ENCODE data around the gene ULK1. TPM values are rescaled to one million over a fixed set of nuclear protein-coding genes. Genes with fewer than 3 reads are reported as not detected.

ULK1 gene
- total and polyA plus RNA-seq, 3 donors from 2014 or later = 29.2 to 53.5 (median 49.9) TPM

DNA sequence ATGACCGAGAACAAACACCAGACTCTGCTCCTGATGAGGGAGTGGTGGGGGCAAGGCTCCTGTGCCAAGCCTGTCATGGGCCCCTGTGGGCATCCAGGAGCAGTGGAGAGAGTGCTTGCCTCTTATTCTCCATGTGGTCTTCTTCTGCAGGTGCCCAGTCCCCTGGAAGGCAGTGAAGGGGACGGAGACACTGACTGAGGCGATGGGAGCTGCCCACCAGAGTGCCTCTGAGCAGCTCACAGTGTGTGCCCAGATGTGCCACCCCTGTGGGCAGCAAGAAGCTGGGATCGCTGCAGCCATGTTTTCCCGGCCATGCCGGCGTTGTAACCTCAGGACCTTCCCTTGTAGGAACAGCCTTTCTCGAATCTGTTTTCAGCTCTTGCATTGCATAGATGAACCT lies 49.0 kb downstream of the ULK1 start:
- TF ChIP-seq, protein P1, sequence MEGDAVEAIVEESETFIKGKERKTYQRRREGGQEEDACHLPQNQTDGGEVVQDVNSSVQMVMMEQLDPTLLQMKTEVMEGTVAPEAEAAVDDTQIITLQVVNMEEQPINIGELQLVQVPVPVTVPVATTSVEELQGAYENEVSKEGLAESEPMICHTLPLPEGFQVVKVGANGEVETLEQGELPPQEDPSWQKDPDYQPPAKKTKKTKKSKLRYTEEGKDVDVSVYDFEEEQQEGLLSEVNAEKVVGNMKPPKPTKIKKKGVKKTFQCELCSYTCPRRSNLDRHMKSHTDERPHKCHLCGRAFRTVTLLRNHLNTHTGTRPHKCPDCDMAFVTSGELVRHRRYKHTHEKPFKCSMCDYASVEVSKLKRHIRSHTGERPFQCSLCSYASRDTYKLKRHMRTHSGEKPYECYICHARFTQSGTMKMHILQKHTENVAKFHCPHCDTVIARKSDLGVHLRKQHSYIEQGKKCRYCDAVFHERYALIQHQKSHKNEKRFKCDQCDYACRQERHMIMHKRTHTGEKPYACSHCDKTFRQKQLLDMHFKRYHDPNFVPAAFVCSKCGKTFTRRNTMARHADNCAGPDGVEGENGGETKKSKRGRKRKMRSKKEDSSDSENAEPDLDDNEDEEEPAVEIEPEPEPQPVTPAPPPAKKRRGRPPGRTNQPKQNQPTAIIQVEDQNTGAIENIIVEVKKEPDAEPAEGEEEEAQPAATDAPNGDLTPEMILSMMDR (IDR thresholded peaks at IDR 0.05) = no peak
- no peak for TF ChIP-seq POLR2A (IDR thresholded peaks at IDR 0.05)
- no peak overlapping the region for H3K4me3 ChIP-seq
- H3K4me1 ChIP-seq = no peaks in the 10 kb centered on the region
- no peaks in the 10 kb centered on the region for H3K27me3 ChIP-seq
- 92 to 97% methylated on average over 8 of the region's 8 CpGs for WGBS, 2 donors
- no peak overlapping the region for H3K27ac ChIP-seq
- DNase-seq = no peak
- no peaks in the 10 kb centered on the region for H3K36me3 ChIP-seq (ENCODE audit: low read depth, missing control alignments)
- no peaks in the 10 kb centered on the region for H3K9me3 ChIP-seq
- intact Hi-C loops (cut with DNase I; ENCODE audit: low total_unique reads) = no loop called here

DNA sequence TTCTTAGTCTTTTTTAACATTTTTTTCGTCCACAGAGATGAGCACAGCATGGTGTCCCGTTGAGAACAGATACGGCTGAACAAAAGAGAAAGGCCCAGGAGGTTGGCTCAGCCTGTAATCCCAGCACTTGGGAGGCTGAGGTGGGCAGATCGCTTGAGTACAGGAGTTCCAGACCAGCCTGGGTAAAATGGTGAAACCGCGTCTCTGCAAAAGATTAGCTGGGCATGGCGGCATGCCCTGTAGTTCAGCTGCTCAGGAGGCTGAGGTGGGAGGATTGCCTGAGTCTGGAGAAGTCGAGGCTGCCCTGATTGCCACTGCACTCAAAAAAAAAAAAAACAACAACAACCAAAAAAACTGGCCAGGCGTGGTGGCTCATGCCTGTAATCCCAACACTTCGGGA lies 49.5 kb downstream of the ULK1 start:
- H3K27me3 ChIP-seq = no peaks in the 10 kb centered on the region
- no peak overlapping the region for H3K27ac ChIP-seq
- H3K4me1 ChIP-seq = no peaks in the 10 kb centered on the region
- peak; percentile 10 for DNase-seq
- WGBS, 2 donors = 95 to 97% methylated on average over 10 of the region's 10 CpGs
- H3K4me3 ChIP-seq = no peak overlapping the region
- no peaks in the 10 kb centered on the region for H3K36me3 ChIP-seq (ENCODE audit: low read depth, missing control alignments)
- no peaks in the 10 kb centered on the region for H3K9me3 ChIP-seq
- no peak for TF ChIP-seq POLR2A (IDR thresholded peaks at IDR 0.05)
- TF ChIP-seq, protein P1 (IDR thresholded peaks at IDR 0.05) = no peak
- intact Hi-C loops (cut with DNase I; ENCODE audit: low total_unique reads) = no loop called here

- no peaks in the 10 kb centered on the region for H3K27me3 ChIP-seq
- no peak overlapping the region for H3K4me3 ChIP-seq
- no peaks in the 10 kb centered on the region for H3K9me3 ChIP-seq
- 89 to 94% methylated on average over 30 to 35 of the region's 35 CpGs for WGBS, 2 donors
- TF ChIP-seq POLR2A (IDR thresholded peaks at IDR 0.05) = no peak
- TF ChIP-seq, protein P1 (IDR thresholded peaks at IDR 0.05) = no peak
- H3K27ac ChIP-seq = no peak overlapping the region
- no peaks in the 10 kb centered on the region for H3K36me3 ChIP-seq (ENCODE audit: low read depth, missing control alignments)
- intact Hi-C loops (cut with DNase I; ENCODE audit: low total_unique reads) = no loop called here
- H3K4me1 ChIP-seq = no peaks in the 10 kb centered on the region
- peak; percentile 11 for DNase-seq
These were observed 50.3 kb downstream of the ULK1 start for GRCh38 chr12:131944601-131945251.

GRCh38 chr12:131946757-131947156 lies 52.3 kb downstream of the ULK1 start:
- H3K27ac ChIP-seq = no peak overlapping the region
- H3K9me3 ChIP-seq = no peaks in the 10 kb centered on the region
- no peak overlapping the region for H3K4me3 ChIP-seq
- intact Hi-C loops (cut with DNase I; ENCODE audit: low total_unique reads) = no loop called here
- H3K4me1 ChIP-seq = peaks cover 7% of the 10 kb centered on the region
- H3K27me3 ChIP-seq = no peaks in the 10 kb centered on the region
- TF ChIP-seq POLR2A (IDR thresholded peaks at IDR 0.05) = no peak
- TF ChIP-seq, protein P1 (IDR thresholded peaks at IDR 0.05) = no peak
- no peaks in the 10 kb centered on the region for H3K36me3 ChIP-seq (ENCODE audit: low read depth, missing control alignments)
- DNase-seq = peak; percentile 6
- WGBS, 2 donors = 81 to 82% methylated on average over 6 of the region's 6 CpGs

DNA sequence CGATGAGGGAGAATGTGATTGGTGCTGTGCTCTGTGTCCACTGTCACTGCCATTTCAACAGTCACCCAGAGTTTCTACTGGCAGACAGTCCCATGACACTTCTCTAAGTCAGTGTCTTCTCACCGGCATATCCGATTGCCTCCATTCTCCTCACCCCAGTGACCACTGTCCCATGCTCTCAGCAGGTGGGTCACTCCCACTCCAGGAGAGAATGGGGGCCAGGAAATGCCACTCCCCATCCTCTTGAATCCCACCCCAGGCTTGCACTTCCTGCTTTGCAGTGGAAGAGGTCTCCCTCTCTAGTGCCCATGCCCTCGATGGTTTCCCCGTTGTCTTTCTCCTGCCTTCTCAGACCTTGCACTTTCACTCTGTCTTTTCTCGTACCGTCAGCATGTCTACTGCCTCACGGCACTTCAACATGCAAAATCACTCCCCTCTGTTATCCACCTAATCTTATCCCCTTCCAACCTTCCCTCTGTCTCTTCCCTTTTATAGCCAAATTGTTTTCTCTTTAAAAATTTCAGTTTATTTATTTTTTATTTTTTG lies 53.1 kb downstream of the ULK1 start:
- Histone ChIP-seq H3K27ac (no peak overlapping the region), H3K9me3 (no peaks in the 10 kb centered on the region), H3K4me3 (no peak overlapping the region), H3K36me3 (ENCODE audit: low read depth, missing control alignments) (no peaks in the 10 kb centered on the region), H3K27me3 (no peaks in the 10 kb centered on the region), H3K4me1 (peaks cover 7% of the 10 kb centered on the region)
- peak; percentile 11 for DNase-seq
- intact Hi-C loops (cut with DNase I; ENCODE audit: low total_unique reads) = no loop called here
- TF ChIP-seq POLR2A (IDR thresholded peaks at IDR 0.05) = no peak
- TF ChIP-seq, protein P1 (IDR thresholded peaks at IDR 0.05) = no peak
- WGBS, 2 donors = 47 to 48% methylated on average over 8 of the region's 8 CpGs
